Measurements from ENCODE around the gene GSAP. TPM values are rescaled to one million over a fixed set of nuclear protein-coding genes. Genes with fewer than 3 reads are reported as not detected.

The GSAP gene
- total RNA-seq, 1 donor from 2014 or later = 13.0 TPM

- no peaks in the 10 kb centered on the region for H3K27me3 ChIP-seq
These were observed 84.0 kb downstream of the GSAP start for GRCh38 chr7:77331938-77332695.

GRCh38 chr7:77330169-77330882 is 85.8 kb downstream of the GSAP start:
- Histone ChIP-seq H3K9me3 (no peaks in the 10 kb centered on the region), H3K27ac (peak overlapping the region; percentile 69), H3K36me3 (no peaks in the 10 kb centered on the region), H3K4me1 (peaks cover 51% of the 10 kb centered on the region), H3K27me3 (no peaks in the 10 kb centered on the region), H3K4me3 (no peak overlapping the region)
- peak in 1 of 2 donors; percentile 78 for TF ChIP-seq POLR2AphosphoS5 (IDR thresholded peaks at IDR 0.05; ENCODE audit: insufficient read depth in 1 of 2, low read depth in 1 of 2)
- no peak for TF ChIP-seq POLR2A (IDR thresholded peaks at IDR 0.05)
- no peak for DNase-seq (ENCODE audit: extremely low spot score in 2 of 2)
- intact Hi-C loops (cut with DNase I) = loop anchor here (10.0 kb wide), 1 partner anchor 76 kb away; no protein-coding TSS in a partner anchor

More at GRCh38 chr7:77331938-77332695, 84.0 kb downstream of the GSAP start:
- DNase-seq (ENCODE audit: extremely low spot score in 2 of 2) = no peak
- TF ChIP-seq POLR2AphosphoS5 (IDR thresholded peaks at IDR 0.05; ENCODE audit: insufficient read depth in 1 of 2, low read depth in 1 of 2) = peak in 1 of 2 donors; percentile 60
- TF ChIP-seq POLR2A (IDR thresholded peaks at IDR 0.05) = no peak
- TF ChIP-seq CTCF (IDR thresholded peaks at IDR 0.05) = peak; percentile 54 to 78 (median 67)
- intact Hi-C loops (cut with DNase I) = loop anchor here (10.0 kb wide), 1 partner anchor 77 kb away; no protein-coding TSS in a partner anchor
- no peaks in the 10 kb centered on the region for H3K9me3 ChIP-seq
- H3K27ac ChIP-seq = no peak overlapping the region
- no peak overlapping the region for H3K4me3 ChIP-seq
- no peaks in the 10 kb centered on the region for H3K36me3 ChIP-seq
- peaks cover 43% of the 10 kb centered on the region for H3K4me1 ChIP-seq

GRCh38 chr7:77329466-77330168 is 86.5 kb downstream of the GSAP start:
- Histone ChIP-seq H3K4me1 (peaks cover 45% of the 10 kb centered on the region), H3K27ac (peak overlapping the region; percentile 69)

GRCh38 chr7:77328669-77329068 is 87.5 kb downstream of the GSAP start:
- H3K27me3 ChIP-seq = no peaks in the 10 kb centered on the region
- TF ChIP-seq POLR2AphosphoS5 (IDR thresholded peaks at IDR 0.05; ENCODE audit: insufficient read depth in 1 of 2, low read depth in 1 of 2) (peak in 1 of 2 donors; percentile 36), CTCF (IDR thresholded peaks at IDR 0.05) (no peak)
- peaks cover 45% of the 10 kb centered on the region for H3K4me1 ChIP-seq
- no peaks in the 10 kb centered on the region for H3K36me3 ChIP-seq
- intact Hi-C loops (cut with DNase I) = no loop called here
- H3K27ac ChIP-seq = peak overlapping the region; percentile 69
- DNase-seq (ENCODE audit: extremely low spot score in 2 of 2) = no peak
- H3K4me3 ChIP-seq = no peak overlapping the region
- no peaks in the 10 kb centered on the region for H3K9me3 ChIP-seq

More at GRCh38 chr7:77329466-77330168, 86.5 kb downstream of the GSAP start:
- no peaks in the 10 kb centered on the region for H3K36me3 ChIP-seq
- H3K4me3 ChIP-seq = no peak overlapping the region
- DNase-seq (ENCODE audit: extremely low spot score in 2 of 2) = no peak
- TF ChIP-seq POLR2AphosphoS5 (IDR thresholded peaks at IDR 0.05; ENCODE audit: insufficient read depth in 1 of 2, low read depth in 1 of 2) = no peak
- TF ChIP-seq POLR2A (IDR thresholded peaks at IDR 0.05) = no peak
- intact Hi-C loops (cut with DNase I) = loop anchor here (10.0 kb wide), 1 partner anchor 75 kb away; no protein-coding TSS in a partner anchor
- no peaks in the 10 kb centered on the region for H3K27me3 ChIP-seq
- no peaks in the 10 kb centered on the region for H3K9me3 ChIP-seq

- no peak for DNase-seq (ENCODE audit: extremely low spot score in 2 of 2)
- H3K4me1 ChIP-seq = peaks cover 45% of the 10 kb centered on the region
- no peaks in the 10 kb centered on the region for H3K9me3 ChIP-seq
- intact Hi-C loops (cut with DNase I) = no loop called here
- no peak for TF ChIP-seq POLR2AphosphoS5 (IDR thresholded peaks at IDR 0.05; ENCODE audit: insufficient read depth in 1 of 2, low read depth in 1 of 2)
- no peak for TF ChIP-seq POLR2A (IDR thresholded peaks at IDR 0.05)
- no peak for TF ChIP-seq CTCF (IDR thresholded peaks at IDR 0.05)
- H3K27ac ChIP-seq = peak overlapping the region; percentile 69
- no peaks in the 10 kb centered on the region for H3K36me3 ChIP-seq
- no peak overlapping the region for H3K4me3 ChIP-seq
- H3K27me3 ChIP-seq = no peaks in the 10 kb centered on the region
These were observed 88.1 kb downstream of the GSAP start for GRCh38 chr7:77327932-77328628.
